Activated T-helper 17 cell treated with anti-CD3 and anti-CD28 coated beads, Interleukin-2, amount 50 U/mL, for 72 hours (primary cell): ENCODE measurements around the gene CIITA. TPM values are rescaled to one million over a fixed set of nuclear protein-coding genes. Genes with fewer than 3 reads are reported as not detected.
"Not testable (repeated sequence)": the region's sequence is repeated elsewhere in the genome, so short reads cannot be mapped to it uniquely, and the experiment has no call there.

ENCODE experiments used
- ATAC-seq: fragments of 150-1000 bp; cut with Tn5 transposase; replicated peaks from 2 replicates; pipeline ENCODE4 v1.10.0; 2021; ENCODE audit warnings: mild to moderate bottlenecking, moderate library complexity
- H3K27ac Mint-ChIP-seq: one replicate; pipeline ENCODE4 v1.8.0; 2022; ENCODE audit warnings: mixed read lengths
- H3K27me3 Mint-ChIP-seq: one replicate; pipeline ENCODE4 v1.8.0; 2022; ENCODE audit warnings: mixed read lengths
- H3K36me3 Mint-ChIP-seq: one replicate; pipeline ENCODE4 v1.8.0; 2022; ENCODE audit warnings: low read depth, mild to moderate bottlenecking, mixed read lengths
- H3K4me1 Mint-ChIP-seq: one replicate; pipeline ENCODE4 v1.8.0; 2022; ENCODE audit warnings: mixed read lengths
- H3K4me3 Mint-ChIP-seq: one replicate; pipeline ENCODE4 v1.8.0; 2022; ENCODE audit warnings: mild to moderate bottlenecking, mixed read lengths
- H3K9me3 Mint-ChIP-seq: one replicate; pipeline ENCODE4 v1.8.0; 2022; ENCODE audit warnings: mixed read lengths
- total RNA-seq, 2 donors: library from RNA; stranded (reverse); gene quantifications; one replicate each; pipeline ENCODE4 v1.2.3, GENCODE V29; 2022

CIITA gene
- total RNA-seq, 2 donors from 2014 or later = 8.6 to 64.2 TPM

DNA sequence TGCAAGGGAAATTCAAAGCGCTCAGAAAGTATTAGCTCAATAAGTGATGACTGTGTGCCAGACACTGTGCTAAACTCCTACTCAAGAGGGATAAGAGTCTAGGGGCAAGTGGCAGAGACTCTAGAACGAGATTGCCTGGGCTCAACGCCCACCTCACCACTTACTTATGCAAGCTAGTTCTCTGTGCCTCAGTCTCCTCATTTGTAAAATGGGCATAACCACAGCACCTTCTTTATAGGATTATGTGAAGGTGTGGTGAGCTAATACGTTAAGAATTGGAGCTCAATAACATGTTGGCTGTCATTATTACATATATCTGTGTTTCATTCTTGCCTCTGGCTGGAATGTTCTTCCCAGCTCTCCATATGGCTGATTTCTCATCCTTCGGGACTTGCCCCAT is 49.9 kb downstream of the CIITA start:
- H3K36me3 Mint-ChIP-seq = peaks cover 54% of the 10 kb centered on the region

GRCh38 chr16:10927497-10928112 is 50.6 kb downstream of the CIITA start:
- Mint-ChIP-seq H3K27me3 (no peaks in the 10 kb centered on the region), H3K27ac (peak overlapping the region; percentile 42), H3K4me1 (no peaks in the 10 kb centered on the region), H3K4me3 (no peak overlapping the region), H3K36me3 (peaks cover 60% of the 10 kb centered on the region), H3K9me3 (no peaks in the 10 kb centered on the region)
- ATAC-seq = no peak

More for the DNA sequence above, 49.9 kb downstream of the CIITA start:
- ATAC-seq = no peak
- Mint-ChIP-seq H3K4me3 (no peak overlapping the region), H3K27me3 (no peaks in the 10 kb centered on the region), H3K4me1 (no peaks in the 10 kb centered on the region), H3K27ac (no peak overlapping the region), H3K9me3 (no peaks in the 10 kb centered on the region)

- H3K4me1 Mint-ChIP-seq, H3K4me3 Mint-ChIP-seq, H3K27me3 Mint-ChIP-seq, ATAC-seq, H3K9me3 Mint-ChIP-seq, H3K27ac Mint-ChIP-seq: not testable (repeated sequence)
- H3K36me3 Mint-ChIP-seq = peaks cover 72% of the 10 kb centered on the region
Measured at GRCh38 chr16:10929097-10929496, 52.1 kb downstream of the CIITA start.

DNA sequence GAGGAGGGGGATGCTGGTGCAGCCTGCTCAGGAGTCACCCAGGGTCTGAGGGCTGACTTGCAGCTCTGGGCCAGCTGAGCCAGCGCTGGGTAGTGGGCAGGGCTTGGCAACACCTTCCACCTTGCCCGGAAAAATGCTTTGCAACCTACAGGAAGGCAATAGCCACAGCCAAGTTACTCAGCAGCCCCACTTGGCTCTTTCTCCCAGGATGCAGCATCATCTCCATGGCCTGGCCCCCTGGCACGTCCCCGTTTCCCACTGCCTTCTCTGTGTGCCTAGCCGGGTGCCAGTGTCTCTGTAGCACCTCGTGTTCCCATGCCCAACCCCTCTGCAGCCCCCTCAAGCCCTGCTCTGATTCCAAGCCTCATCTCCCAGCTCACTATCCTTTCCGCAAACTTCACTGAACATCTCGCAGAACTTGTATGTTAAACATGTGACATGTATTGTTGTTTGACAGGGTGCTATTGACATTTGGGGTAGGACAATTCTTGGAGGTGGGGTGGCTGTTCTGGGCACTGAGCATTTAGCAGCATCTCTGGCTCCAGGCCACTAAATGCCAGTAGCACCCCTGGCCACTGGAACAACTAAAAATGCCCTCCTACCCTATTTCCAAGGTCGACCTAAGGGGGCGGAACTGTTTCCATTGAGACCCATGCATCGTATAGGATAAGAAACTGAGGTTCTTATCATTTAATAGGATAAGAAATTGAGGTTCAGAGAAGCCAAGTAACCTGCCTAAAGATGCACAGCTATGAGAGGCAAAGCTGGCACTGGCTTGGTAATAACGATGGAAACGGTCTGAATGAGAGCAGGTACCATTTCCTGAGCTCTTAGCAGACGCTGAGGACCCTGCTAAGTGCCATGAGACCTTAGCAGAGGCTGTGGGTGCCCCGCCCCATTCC is 53.1 kb downstream of the CIITA start:
- ATAC-seq = no peak
- Mint-ChIP-seq H3K36me3 (peaks cover 79% of the 10 kb centered on the region), H3K27me3 (no peaks in the 10 kb centered on the region), H3K27ac (peak overlapping the region; percentile 7), H3K4me1 (peaks cover 4% of the 10 kb centered on the region), H3K4me3 (no peak overlapping the region), H3K9me3 (no peaks in the 10 kb centered on the region)

DNA sequence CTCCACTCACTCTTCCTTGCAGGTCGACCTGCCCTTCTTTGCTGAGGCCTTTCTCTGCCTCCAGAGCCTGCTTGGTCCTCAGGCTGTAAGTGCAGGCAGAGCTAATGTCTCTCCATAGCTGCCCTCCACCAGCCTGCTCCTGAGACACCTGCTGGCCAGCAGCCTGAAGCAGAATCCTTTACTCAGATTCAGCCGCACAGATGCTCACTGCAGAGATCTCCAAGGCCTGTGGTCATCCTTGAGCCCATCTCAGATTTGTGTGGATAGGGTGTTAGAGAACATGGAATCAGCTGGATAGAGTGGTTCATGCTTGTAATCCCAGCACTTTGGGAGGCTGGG is 53.7 kb downstream of the CIITA start:
- no peak for ATAC-seq
- Mint-ChIP-seq H3K27me3 (no peaks in the 10 kb centered on the region), H3K27ac (no peak overlapping the region), H3K36me3 (peaks cover 82% of the 10 kb centered on the region), H3K4me3 (no peak overlapping the region), H3K9me3 (no peaks in the 10 kb centered on the region), H3K4me1 (peaks cover 8% of the 10 kb centered on the region)

- ATAC-seq = no peak
- no peaks in the 10 kb centered on the region for H3K9me3 Mint-ChIP-seq
- no peak overlapping the region for H3K4me3 Mint-ChIP-seq
- H3K36me3 Mint-ChIP-seq = peaks cover 82% of the 10 kb centered on the region
- no peaks in the 10 kb centered on the region for H3K27me3 Mint-ChIP-seq
- H3K4me1 Mint-ChIP-seq = peaks cover 11% of the 10 kb centered on the region
- no peak overlapping the region for H3K27ac Mint-ChIP-seq
Measured at GRCh38 chr16:10931134-10931533, 54.1 kb downstream of the CIITA start.

DNA sequence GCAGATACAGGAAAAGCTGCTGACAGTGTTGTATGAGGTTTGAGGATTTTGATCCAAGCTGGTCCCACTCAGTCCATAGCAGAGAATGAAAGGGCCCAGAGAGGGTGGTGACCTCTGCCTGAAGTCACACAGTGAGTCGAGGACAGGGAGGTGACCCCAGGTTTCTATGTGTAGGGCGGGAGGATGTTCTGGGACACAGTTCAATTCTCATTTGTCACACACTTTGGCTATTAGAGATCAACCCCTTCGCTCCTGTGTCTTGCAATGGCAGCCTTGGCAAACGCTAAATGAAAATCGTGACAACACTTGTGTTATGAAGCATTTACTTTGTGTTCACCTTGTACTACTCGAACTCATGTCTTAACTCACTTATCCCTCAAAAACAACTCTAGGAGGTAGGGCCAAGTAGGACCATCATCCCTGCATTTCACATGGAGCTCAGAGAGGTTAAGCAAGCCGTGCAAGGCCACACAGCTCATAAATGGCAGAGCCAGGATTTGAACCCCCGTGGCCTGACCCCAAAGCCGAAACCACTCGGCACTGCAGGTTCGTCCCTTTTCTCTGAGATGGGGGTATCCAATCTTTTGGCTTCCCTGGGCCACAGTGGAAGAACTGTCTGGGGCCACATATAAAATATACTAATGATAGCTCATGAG is 55.1 kb downstream of the CIITA start:
- H3K4me3 Mint-ChIP-seq = no peak overlapping the region
- no peak overlapping the region for H3K27ac Mint-ChIP-seq
- peaks cover 19% of the 10 kb centered on the region for H3K4me1 Mint-ChIP-seq

GRCh38 chr16:10932959-10933710 is 56.1 kb downstream of the CIITA start:
- peaks cover 25% of the 10 kb centered on the region for H3K4me1 Mint-ChIP-seq
- ATAC-seq = no peak
- no peaks in the 10 kb centered on the region for H3K9me3 Mint-ChIP-seq
- H3K27me3 Mint-ChIP-seq = no peaks in the 10 kb centered on the region
- H3K27ac Mint-ChIP-seq = peak overlapping the region; percentile 43
- H3K4me3 Mint-ChIP-seq = no peak overlapping the region
- peaks cover 78% of the 10 kb centered on the region for H3K36me3 Mint-ChIP-seq

More for the DNA sequence above, 55.1 kb downstream of the CIITA start:
- no peaks in the 10 kb centered on the region for H3K9me3 Mint-ChIP-seq
- peaks cover 78% of the 10 kb centered on the region for H3K36me3 Mint-ChIP-seq
- H3K27me3 Mint-ChIP-seq = no peaks in the 10 kb centered on the region
- no peak for ATAC-seq

DNA sequence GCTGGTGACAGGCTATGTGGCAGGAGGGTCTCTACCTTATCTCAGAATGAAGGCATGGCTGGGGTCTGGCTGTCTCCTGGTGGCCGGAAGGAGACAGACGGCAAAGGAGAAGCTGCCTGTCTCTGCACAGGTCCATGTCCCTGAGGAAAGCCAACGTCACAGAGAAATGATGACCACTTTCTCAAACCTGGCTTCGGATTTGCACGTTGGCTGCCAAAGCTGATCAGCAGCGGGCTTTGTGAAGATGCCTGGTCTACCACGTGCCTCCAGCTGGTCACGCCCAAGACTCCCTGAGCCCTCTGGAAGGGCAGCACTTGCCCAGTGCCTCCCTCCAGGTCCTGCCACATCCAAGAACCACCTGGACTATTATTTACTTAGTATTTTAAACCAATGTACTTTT is 56.9 kb downstream of the CIITA start:
- no peak for ATAC-seq
- peaks cover 78% of the 10 kb centered on the region for H3K36me3 Mint-ChIP-seq
- H3K4me3 Mint-ChIP-seq = no peak overlapping the region
- H3K27ac Mint-ChIP-seq = peak overlapping the region; percentile 43
- H3K4me1 Mint-ChIP-seq = peaks cover 32% of the 10 kb centered on the region
- H3K27me3 Mint-ChIP-seq = no peaks in the 10 kb centered on the region
- no peaks in the 10 kb centered on the region for H3K9me3 Mint-ChIP-seq

DNA sequence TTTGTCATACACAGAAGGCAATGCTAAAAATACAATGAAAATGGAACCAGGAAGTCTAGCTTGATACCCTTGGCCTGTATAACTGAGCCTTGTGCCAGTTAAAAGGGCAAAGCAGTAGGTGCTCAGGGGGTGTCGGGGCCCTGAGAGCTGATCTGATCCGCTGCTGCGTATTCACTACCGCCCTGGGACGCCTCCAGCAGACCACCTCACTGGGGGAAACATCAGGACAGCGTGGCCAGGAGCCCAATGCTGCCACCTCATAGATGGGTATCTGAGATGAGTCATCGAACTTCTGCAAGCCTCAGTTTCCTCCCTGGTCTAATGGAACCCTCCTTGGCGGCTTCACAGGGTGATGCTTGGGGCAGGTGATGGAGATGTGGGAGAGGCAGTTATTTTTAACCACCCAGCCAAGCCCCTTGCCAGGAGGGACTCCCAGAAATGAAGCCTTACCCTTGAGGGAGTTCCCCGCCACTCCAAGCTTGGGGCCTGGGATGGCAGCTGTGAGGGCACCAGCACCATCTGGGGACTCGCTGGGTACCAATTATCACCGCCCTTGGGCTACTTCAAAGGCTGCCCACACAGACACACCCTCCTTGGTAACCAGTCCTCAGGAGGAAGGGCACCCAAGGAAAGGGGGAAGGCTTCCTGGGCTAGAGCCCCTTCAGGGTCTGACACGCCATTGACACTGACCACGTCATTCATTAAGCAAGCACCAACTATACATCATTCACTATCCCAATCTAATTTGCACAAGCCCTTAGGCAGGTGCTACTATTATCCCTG is 57.5 kb downstream of the CIITA start:
- H3K4me3 Mint-ChIP-seq = no peak overlapping the region
- no peak for ATAC-seq
- H3K4me1 Mint-ChIP-seq = peaks cover 39% of the 10 kb centered on the region
- H3K27ac Mint-ChIP-seq = peak overlapping the region; percentile 43
- H3K9me3 Mint-ChIP-seq = no peaks in the 10 kb centered on the region
- no peaks in the 10 kb centered on the region for H3K27me3 Mint-ChIP-seq
- H3K36me3 Mint-ChIP-seq = peaks cover 84% of the 10 kb centered on the region

GRCh38 chr16:10935226-10935915 is 58.4 kb downstream of the CIITA start:
- H3K4me3 Mint-ChIP-seq = no peak overlapping the region
- peak overlapping the region; percentile 6 for H3K27ac Mint-ChIP-seq
- no peaks in the 10 kb centered on the region for H3K27me3 Mint-ChIP-seq

DNA sequence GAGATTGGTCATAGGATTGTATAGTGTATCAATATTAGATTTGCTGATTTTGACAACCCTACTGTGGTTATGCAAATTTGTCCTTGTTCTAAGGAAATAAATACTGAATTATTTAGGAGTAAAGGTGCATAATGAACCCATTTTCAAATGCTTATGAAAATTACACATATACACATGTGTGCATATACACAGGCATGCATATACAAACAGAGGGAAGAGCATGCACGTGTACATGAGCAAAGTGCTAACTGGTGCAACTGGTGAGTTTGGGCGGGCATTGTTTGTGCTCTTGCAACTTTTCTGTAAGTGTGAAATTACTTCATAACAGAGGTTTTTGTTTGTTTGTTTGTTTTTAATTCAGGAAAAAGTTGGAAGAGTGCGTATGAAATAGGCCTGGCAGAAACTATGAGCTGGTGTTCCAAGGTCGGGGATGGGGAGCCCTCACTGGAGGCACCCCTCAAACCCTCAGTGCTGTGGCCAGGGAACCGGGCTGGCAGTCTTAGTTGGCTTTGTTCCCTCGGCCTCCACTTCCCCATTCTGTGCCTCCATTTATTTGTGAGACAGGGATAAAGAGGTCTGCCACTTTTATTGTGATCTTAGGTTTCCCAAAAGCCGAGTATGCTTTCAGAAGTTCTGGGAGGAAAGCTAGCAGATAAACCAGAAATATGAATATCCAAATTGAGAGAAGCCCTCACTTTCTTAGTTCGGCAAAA is 59.4 kb downstream of the CIITA start:
- Mint-ChIP-seq H3K4me3 (peak overlapping the region; percentile 90), H3K27ac (peak overlapping the region; percentile 76), H3K4me1 (peaks cover 52% of the 10 kb centered on the region), H3K9me3 (no peaks in the 10 kb centered on the region), H3K36me3 (peaks cover 83% of the 10 kb centered on the region), H3K27me3 (no peaks in the 10 kb centered on the region)
- ATAC-seq = no peak

More at GRCh38 chr16:10935226-10935915, 58.4 kb downstream of the CIITA start:
- H3K36me3 Mint-ChIP-seq = peaks cover 85% of the 10 kb centered on the region
- H3K4me1 Mint-ChIP-seq = peaks cover 45% of the 10 kb centered on the region
- no peak for ATAC-seq
- no peaks in the 10 kb centered on the region for H3K9me3 Mint-ChIP-seq
